GM18858 (cell line): Measurements from ENCODE around the gene MRGPRX2.

Experiments used
- ATAC-seq: cut with Tn5 transposase; IDR thresholded peaks from one replicate; pipeline ENCODE4 v1.9.1; 2021; ENCODE audit not compliant: unreplicated experiment

The MRGPRX2 gene

GRCh38 chr11:19060629-19061028 lies at the start of gene MRGPRX2:
Gene MRGPRX2 (minus strand): TSS chr11:19060717. CDS start chr11:19056402, 4,315 bp downstream.
- ATAC-seq = no peak

GRCh38 chr11:19110295-19110694 lies 49.8 kb upstream of the MRGPRX2 start:
- no peak for ATAC-seq

DNA sequence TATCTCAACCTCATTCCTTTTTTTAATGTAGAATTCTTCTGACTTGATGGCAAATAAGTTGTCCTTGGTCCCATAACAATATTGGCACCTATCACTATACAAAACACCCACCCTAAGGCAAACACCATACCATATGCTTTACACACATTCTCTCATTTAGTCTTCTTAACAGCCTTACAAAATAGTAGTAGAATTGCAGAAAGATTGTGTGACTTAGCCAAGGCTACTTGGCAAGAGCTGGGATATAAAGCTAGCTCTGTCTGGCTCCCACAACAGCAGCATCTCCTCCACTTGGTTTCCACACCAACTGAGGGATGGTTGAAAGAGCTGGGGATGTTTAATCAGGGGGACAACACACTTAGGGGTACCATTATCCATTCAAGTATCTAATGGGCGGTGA lies 46.6 kb upstream of the MRGPRX2 start:
- no peak for ATAC-seq

- no peak for ATAC-seq
These were observed 44.5 kb upstream of the MRGPRX2 start for GRCh38 chr11:19105011-19105410.

DNA sequence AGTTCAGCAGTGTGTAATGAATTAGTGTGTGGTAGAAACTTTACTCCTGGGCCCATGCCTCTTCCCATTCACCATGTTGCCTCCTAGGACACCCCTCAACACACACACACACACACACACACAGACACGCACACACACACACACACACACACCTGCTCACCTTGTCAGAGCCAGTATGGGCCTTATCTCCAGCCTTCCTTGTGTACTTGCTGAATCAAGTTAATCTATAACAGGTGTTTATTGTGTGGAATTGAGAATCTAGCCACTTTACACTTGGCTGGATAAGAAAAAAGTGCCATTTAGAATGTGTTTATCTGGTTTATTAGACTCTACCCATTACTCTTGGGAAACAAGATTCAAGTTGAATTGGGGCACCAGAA lies 42.0 kb upstream of the MRGPRX2 start:
- ATAC-seq = no peak

GRCh38 chr11:19101796-19102520 lies 41.4 kb upstream of the MRGPRX2 start:
- no peak for ATAC-seq

DNA sequence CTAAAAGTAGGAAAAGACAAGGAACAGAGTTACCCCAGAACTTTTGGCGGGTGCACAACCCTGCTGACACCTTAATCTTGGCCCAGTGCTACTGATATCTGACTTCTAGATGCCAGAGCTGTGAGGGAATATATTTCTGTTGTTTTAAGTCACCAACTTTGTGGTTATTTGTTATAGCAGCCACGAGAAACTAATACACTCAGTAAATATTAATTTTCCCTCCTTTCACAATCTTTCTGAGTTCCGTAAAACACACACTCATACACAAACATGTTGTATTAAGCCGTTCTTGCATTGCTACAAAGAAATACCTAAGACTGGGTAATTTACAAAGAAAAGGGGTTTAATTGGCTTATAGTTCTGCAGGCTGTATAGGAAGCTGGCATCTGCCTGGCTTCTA lies 40.4 kb upstream of the MRGPRX2 start:
- no peak for ATAC-seq

- ATAC-seq = no peak
These were observed 38.6 kb upstream of the MRGPRX2 start for GRCh38 chr11:19099093-19099492.

DNA sequence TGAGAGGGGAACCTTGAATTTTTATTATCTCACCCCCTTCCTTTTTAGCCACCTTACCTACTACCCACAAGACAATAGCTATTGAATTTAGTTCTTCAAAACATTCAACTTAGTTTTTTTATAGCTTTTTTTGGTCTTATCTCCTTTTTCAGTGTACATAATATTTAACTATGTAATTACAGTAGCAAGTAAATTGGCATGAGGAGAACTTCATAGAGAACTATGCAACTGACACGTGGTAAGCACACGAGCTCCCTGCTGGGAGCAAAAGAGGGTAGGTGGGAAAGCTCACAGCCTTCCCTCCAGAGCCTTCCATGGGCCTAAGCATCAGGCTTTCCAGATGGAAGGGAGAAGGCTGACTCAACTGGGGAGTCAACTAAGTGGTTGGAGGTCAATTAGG lies 34.3 kb upstream of the MRGPRX2 start:
- ATAC-seq = no peak

DNA sequence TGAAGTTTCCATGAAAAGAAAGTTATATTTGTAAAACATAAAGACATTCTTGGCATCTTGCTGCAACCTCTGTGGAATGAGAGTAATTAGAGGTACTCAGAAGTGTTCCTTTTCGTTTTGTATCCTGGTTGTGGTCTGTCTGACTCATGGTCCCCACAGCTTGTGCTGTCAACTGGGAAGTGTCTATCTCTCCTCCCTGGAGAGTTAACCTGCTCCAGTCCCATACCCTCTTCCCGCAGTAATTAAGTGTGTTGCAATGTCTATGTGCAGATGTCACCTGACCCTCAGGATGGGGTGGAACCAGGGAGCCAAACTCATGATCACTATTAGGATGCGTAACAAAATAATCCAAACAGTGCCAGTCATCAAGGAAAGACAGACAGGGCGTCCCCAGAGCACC lies 33.5 kb upstream of the MRGPRX2 start:
- no peak for ATAC-seq

GRCh38 chr11:19092850-19093249 lies 32.3 kb upstream of the MRGPRX2 start:
- no peak for ATAC-seq

DNA sequence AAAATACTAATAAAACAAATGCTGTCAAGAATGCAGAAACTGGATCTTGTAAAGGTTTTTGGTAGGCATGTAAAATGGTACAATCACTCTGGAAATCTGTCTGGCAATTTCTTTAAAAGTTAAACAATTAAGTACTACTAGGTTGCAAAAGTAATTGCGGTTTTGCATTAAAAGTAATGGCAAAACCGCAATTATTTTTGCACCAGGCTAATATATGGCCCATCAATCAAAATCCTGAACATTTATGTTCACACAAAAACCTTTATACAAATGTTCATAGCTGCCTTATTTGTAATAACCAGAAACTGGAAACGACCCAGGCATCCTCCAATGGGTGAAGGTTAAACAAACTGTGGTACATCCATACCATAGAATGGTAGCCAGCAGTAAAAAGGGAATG lies 31.8 kb upstream of the MRGPRX2 start:
- no peak for ATAC-seq

- ATAC-seq = no peak
These were observed 30.8 kb upstream of the MRGPRX2 start for GRCh38 chr11:19091366-19091765.

DNA sequence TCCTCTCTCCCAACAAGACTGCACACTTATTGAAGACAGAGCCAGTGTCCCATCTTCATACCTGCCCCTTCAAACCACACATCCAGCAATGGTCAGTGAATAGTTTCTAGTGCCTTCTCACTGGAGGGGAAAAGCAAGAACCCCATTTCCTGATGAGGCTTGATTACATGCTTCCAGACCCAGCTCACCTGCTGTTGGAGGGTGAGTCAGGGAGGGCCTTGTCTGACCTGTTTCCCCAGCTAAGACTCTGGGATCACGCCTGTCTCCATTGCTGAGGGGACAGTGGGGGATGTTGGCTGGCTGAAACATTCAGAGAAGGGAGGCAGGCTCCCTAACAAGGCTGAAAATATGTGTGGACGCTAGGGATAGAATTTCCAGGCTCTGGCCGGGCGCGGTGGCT lies 28.9 kb upstream of the MRGPRX2 start:
- ATAC-seq = no peak

GRCh38 chr11:19088791-19089190 lies 28.3 kb upstream of the MRGPRX2 start:
- no peak for ATAC-seq

GRCh38 chr11:19087658-19088057 lies 27.1 kb upstream of the MRGPRX2 start:
- ATAC-seq = no peak

- ATAC-seq = no peak
These were observed 24.3 kb upstream of the MRGPRX2 start for GRCh38 chr11:19084661-19085315.

DNA sequence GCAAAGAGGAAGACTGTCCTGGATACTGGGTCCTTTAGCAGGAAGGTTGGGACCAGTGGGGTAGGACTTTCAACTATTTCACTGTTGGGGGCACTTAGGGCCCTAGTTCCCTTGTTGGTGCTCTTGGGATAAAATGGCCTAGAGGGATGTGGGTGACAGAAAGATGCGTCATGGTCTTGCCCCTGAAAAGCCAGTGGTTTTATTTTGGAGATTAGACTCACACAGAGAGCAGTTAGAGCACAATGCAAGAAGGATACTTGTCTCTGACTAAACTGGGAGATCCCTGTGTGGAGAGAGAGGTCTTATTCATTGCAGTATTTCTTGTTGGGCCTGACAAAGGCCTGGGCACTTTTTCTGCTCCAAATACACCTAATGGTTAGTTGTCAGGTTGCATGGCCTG lies 22.6 kb upstream of the MRGPRX2 start:
- ATAC-seq = no peak

DNA sequence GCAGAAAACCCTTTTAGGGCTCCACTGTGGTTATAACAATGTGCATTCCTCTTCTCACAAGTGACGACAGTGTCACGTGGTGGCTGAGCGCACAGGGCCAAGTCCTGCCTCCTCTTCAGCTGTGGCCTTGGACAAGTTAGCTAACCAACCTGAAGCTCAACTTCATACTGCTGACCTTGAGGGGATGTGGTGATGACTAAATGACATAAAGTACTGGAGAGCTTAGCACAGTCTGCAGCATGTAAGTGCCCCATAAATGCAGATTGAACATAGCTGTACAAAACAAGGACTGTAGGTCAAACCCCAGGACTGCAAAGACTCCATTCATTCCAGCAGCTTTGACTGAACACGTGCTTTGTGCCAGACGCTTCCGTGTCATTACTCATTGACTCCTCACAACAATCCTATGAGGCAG lies 20.1 kb upstream of the MRGPRX2 start:
- no peak for ATAC-seq

- no peak for ATAC-seq
These were observed 19.3 kb upstream of the MRGPRX2 start for GRCh38 chr11:19079643-19080440.

- no peak for ATAC-seq
These were observed 17.4 kb upstream of the MRGPRX2 start for GRCh38 chr11:19077965-19078364.
